ENCODE data around the gene SGK1. TPM values are rescaled to one million over a fixed set of nuclear protein-coding genes. Genes with fewer than 3 reads are reported as not detected.

SGK1 gene
- polyA plus RNA-seq, 2 of the 4 experiments (the other 2 are of a cell fraction): 41.3 to 131 TPM

- TF ChIP-seq RNF2 (IDR thresholded peaks at IDR 0.05; ENCODE audit: borderline replicate concordance, low read depth) (no peak), ZNF302 (CRISPR knock-in tag; IDR thresholded peaks at IDR 0.05) (no peak), HMGXB4 (CRISPR knock-in tag; IDR thresholded peaks at IDR 0.05; ENCODE audit: borderline replicate concordance) (no peak), ZFP36 (IDR thresholded peaks at IDR 0.05; ENCODE audit: borderline replicate concordance, partially characterized antibody) (no peak), RAD21 (conservative IDR thresholded peaks at IDR 0.05 in 1 of 2, IDR thresholded peaks at IDR 0.05 in 1 of 2) (0 out of 5 replicates have a peak, but pooled peaks of 1 of the 2 experiments have one; percentile 30), CHD2 (IDR thresholded peaks at IDR 0.05; ENCODE audit: low read length, partially characterized antibody) (no peak), ESRRA (IDR thresholded peaks at IDR 0.05; ENCODE audit: borderline replicate concordance, low read length) (no peak), CBX8 (IDR thresholded peaks at IDR 0.05) (no peak), ZSCAN20 (CRISPR knock-in tag; IDR thresholded peaks at IDR 0.05) (no peak), MAX (IDR thresholded peaks at IDR 0.05) (no peak), EHMT2 (IDR thresholded peaks at IDR 0.05; ENCODE audit: low read depth) (no peak), REST (IDR thresholded peaks at IDR 0.05) (no peak), ZC3H11A (IDR thresholded peaks at IDR 0.05) (no peak), NFE2L2 (conservative IDR thresholded peaks at IDR 0.05; ENCODE audit: low read length) (no peak), JUN (IDR thresholded peaks at IDR 0.05) (peak in 1 of 2 experiments; percentile 54; a peak in 2 of 5 replicates), NR3C1 (IDR thresholded peaks at IDR 0.05) (no peak), RCOR1 (IDR thresholded peaks at IDR 0.05; ENCODE audit: low read depth, low read length) (no peak), MAZ (IDR thresholded peaks at IDR 0.05; ENCODE audit: borderline replicate concordance, low read depth, low read length) (no peak), BCL3 (IDR thresholded peaks at IDR 0.05) (0 out of 3 replicates have a peak, but pooled peaks have one; percentile 52)
Observed at GRCh38 chr6:134295953-134296553, 21.9 kb downstream of the SGK1 start (continued).

- FAIRE-seq: no peak
- Histone ChIP-seq H3K4me2 (no peak overlapping the region), H3K27ac (peak overlapping the region; percentile 15 to 93; a peak in 4 of 6 replicates), H3K9me3 (no peaks in the 10 kb centered on the region), H3K4me1 (peaks cover 32% of the 10 kb centered on the region), H3K4me3 (no peak overlapping the region)
- no peak for DNase-seq (ENCODE audit: low read depth in 1 of 2, low spot score in 1 of 2)
- TF ChIP-seq FOSL2 (IDR thresholded peaks at IDR 0.05) (no peak), FOSL2 (CRISPR knock-in tag; IDR thresholded peaks at IDR 0.05) (no peak), ESRRA (IDR thresholded peaks at IDR 0.05; ENCODE audit: borderline replicate concordance, low read length) (no peak), ZSCAN20 (CRISPR knock-in tag; IDR thresholded peaks at IDR 0.05) (no peak), MYC (IDR thresholded peaks at IDR 0.05; ENCODE audit: borderline replicate concordance, low read length) (no peak), PHF8 (IDR thresholded peaks at IDR 0.05; ENCODE audit: borderline replicate concordance, low read depth) (no peak), RARB (CRISPR knock-in tag; IDR thresholded peaks at IDR 0.05) (no peak), FOXS1 (CRISPR knock-in tag; IDR thresholded peaks at IDR 0.05) (no peak), GATA3 (IDR thresholded peaks at IDR 0.05; ENCODE audit: borderline replicate concordance) (no peak), CHD4 (IDR thresholded peaks at IDR 0.05; ENCODE audit: borderline replicate concordance) (no peak), CHD2 (IDR thresholded peaks at IDR 0.05; ENCODE audit: low read length, partially characterized antibody) (no peak)
- ATAC-seq: no peak
- WGBS (ENCODE audit: missing lambda C conversion rate): 87% methylated on average over 3 of the region's 3 CpGs
- ChIA-PET POLR2A (no interaction called here), CTCF (no interaction called here)
Observed at GRCh38 chr6:134293659-134294161, 24.2 kb downstream of the SGK1 start.
